GM21786 (cell line): ENCODE results near the gene RIPK3.
"Not testable (repeated sequence)": the region's sequence is repeated elsewhere in the genome, so short reads cannot be mapped to it uniquely, and the experiment has no call there.

Experiments used
- ATAC-seq: cut with Tn5 transposase; IDR thresholded peaks from one replicate; pipeline ENCODE4 v1.9.1; 2021; ENCODE audit not compliant: unreplicated experiment

RIPK3 gene

GRCh38 chr14:24369907-24370687, 30.3 kb upstream of the RIPK3 start:
- no peak for ATAC-seq

DNA sequence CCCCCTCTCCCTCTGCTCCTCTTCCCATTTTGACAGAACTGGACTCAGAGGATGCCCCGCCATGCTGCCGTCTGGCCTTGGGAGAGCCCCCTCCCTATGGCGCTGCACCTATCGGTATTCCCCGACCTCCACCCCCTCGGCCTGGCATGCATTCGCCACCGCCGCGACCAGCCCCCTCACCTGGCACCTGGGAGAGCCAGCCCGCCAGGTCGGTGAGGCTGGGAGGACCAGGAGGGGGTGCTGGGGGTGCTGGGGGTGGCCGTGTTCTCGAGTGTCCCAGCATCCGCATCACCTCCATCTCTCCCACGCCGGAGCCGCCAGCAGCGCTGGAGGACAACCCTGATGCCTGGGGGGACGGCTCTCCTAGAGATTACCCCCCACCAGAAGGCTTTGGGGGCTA, 29.7 kb upstream of the RIPK3 start:
- ATAC-seq = no peak

DNA sequence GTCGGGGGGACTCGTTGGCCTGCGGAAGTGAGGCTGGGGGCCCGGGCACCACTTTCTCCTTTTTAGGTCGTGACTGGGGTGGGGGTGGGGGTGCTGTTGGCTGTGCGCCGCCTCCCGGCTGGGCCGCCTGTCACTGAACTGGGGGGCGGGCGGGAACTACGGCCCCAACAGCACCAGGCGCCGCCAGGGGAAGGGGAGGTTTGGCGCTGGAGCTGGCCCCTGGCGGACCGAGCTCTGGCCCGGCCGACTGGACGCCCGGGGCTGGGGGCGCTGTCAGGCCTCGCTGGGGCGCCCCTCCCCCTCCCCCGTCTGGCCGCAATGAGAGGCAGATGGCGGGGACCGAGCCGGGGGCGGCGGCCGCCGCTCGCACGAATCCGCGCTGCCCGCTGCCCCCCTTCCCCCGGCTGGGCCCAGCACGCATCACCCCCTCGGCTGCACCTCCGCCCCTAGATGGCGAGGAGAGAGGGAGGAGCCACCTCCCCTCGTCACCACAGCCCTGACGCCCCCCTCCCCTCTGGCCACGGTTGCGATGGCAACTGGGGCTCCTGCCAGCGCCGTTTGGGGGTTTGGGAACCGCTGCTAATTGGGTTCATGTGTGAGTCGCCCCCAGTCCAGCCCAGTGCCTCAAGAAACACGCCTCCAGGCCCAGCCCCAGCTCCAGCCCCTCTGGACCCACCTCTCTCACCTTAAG, 28.9 kb upstream of the RIPK3 start:
- no peak for ATAC-seq

GRCh38 chr14:24368212-24368561, 28.4 kb upstream of the RIPK3 start:
- ATAC-seq = no peak

- ATAC-seq = peak; percentile 32
These were observed 27.9 kb upstream of the RIPK3 start, which contains the start of gene NFATC4 for GRCh38 chr14:24367514-24368211. Gene NFATC4 (plus strand): TSS chr14:24368184. CDS start chr14:24368341, 157 bp downstream.

- peak; percentile 57 for ATAC-seq
These were observed 27.1 kb upstream of the RIPK3 start for GRCh38 chr14:24366721-24367513.

GRCh38 chr14:24366413-24366720, 26.6 kb upstream of the RIPK3 start:
- ATAC-seq = no peak

- ATAC-seq = peak; percentile 34
These were observed 26.0 kb upstream of the RIPK3 start for GRCh38 chr14:24365600-24366412.

GRCh38 chr14:24364841-24365240, 25.1 kb upstream of the RIPK3 start:
- no peak for ATAC-seq

DNA sequence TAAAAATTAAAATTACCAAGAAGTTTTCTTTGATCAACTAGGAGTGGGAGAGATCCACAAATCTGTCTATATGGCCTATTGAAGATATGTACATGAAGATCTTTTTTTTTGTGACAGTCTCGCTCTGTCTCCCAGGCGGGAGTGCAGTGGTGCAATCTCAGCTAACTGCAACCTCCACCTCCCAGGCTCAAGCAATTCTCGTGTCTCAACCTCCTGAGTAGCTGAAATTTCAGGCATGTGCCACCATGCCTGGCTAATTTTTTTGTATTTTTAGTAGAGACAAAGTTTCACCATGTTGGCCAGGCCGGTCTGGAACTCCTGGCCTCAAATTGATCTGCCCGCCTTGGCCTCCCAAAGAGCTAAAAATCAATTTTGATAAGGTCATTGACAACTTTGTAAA, 23.6 kb upstream of the RIPK3 start:
- no peak for ATAC-seq

DNA sequence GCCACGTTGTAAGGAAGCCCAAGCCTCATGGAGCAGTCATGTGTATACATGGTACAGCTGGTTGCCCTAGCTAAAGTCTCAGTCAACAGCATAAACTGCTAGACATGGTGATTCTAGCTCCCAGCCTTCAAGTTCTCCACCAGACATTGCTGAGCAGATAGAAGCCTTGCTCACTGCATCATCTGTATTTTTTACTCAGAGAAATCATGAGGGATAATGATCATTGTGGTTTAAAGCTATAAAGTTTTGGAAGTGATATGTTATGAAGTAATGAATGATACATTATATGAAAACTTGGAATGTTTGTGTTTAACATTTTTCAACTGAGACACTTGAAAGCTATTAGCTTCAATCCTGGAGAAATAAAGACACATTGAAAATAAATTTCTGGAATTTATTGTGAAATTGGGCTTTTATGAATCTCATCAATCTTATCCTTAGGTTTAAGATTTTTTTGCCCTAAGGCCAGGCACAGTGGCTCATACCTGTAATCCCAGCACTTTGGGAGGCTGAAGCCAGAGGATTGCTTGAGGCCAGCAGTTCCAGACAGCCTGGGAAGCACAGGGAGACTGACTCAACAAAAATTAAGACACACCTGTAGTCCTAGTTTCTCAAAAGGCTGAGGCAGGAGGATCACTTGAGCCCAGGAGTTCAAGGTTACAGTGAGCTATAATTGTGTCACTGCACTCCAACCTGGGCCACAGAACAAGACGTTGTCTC, 22.6 kb upstream of the RIPK3 start:
- no peak for ATAC-seq

DNA sequence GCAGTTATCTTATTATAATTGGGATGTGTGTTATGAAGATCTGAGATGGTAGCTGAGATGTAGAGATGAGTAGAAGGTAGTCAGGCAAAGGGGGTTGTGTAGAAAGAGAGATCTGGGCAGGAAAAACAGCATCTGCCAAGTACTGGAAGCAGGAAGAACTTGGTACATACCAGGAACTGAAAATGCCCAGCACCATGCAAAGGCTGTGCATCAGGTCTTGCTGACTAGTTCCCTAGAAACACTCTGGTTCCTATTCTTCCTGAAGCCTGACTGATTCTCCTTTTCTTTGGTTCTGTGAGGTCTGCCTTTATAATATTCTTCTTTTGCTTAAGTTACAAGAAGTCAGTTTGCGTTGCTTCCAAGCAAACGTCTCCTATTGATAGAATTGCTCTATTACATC, 21.5 kb upstream of the RIPK3 start:
- ATAC-seq = no peak

GRCh38 chr14:24360281-24360680, 20.5 kb upstream of the RIPK3 start:
- no peak for ATAC-seq

GRCh38 chr14:24356208-24356607, 16.4 kb upstream of the RIPK3 start:
- no peak for ATAC-seq

GRCh38 chr14:24355009-24355408, 15.2 kb upstream of the RIPK3 start:
- no peak for ATAC-seq

DNA sequence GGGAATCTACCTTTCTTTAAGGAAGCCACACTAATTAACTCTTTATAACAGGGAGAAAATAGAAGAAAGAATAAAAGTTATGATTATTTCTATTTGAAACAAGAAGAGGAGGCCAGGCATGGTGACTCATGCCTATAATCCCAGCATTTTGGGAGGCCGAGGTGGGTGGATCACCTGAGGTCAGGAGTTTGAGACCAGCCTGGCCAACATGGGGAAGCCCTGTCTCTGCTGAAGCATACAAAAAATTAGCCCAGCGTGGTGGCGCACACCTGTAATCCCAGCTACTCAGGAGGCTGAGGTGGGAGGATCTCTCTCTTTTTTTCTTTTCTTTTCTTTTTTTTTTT, 14.7 kb upstream of the RIPK3 start:
- not testable (repeated sequence) for ATAC-seq

DNA sequence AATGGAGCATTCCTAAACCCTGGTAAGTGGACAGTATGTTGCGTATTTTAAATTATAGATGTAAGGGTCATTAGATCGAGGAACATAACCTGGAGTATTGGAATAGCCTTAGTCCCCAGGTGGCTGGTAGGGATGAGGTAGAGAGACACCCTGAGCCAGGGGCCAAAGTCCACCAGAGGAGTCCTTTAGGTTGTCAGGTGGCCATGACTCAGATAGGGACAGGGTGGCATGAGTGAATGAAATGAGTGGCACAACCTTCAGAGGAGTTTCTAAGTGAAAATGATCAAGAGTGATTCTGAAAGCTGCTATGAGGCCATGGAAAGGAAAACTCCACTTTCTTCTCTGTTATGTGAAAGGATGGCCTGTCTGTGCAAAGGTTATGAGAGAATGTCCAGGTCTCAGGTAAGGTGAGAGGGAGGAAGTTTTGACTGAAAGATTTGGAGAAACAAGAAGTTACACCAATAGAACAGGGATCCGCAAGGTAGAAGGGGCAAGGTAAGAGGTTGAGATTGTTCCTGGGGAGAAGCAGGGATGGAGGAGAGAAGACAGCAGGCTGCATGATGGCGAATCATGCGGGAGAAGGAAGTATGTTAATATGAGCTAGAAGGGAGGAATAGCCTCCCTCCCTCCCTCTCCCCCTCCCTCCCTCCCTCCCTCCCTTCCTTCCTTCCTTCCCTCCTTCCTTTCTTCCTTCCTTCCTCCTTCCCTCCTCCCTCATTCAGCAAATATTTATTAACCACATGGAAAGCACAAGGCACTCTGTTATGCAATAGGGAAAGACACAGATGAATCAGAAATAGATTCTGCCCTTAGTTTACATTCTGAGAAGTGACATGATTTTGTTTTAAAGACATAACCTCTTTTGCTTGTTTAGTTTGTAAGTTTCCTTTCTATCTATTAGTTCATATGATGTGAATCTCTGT, 14.0 kb upstream of the RIPK3 start:
- no peak for ATAC-seq

GRCh38 chr14:24351517-24351916, 11.7 kb upstream of the RIPK3 start:
- no peak for ATAC-seq

- ATAC-seq = no peak
These were observed 10.0 kb upstream of the RIPK3 start for GRCh38 chr14:24349742-24350141.
